Measurements from ENCODE around the gene C2CD3. TPM values are rescaled to one million over a fixed set of nuclear protein-coding genes. Genes with fewer than 3 reads are reported as not detected.

Gene C2CD3
- total RNA-seq, 1 experiment from 2014 or later: 22.0 TPM

DNA sequence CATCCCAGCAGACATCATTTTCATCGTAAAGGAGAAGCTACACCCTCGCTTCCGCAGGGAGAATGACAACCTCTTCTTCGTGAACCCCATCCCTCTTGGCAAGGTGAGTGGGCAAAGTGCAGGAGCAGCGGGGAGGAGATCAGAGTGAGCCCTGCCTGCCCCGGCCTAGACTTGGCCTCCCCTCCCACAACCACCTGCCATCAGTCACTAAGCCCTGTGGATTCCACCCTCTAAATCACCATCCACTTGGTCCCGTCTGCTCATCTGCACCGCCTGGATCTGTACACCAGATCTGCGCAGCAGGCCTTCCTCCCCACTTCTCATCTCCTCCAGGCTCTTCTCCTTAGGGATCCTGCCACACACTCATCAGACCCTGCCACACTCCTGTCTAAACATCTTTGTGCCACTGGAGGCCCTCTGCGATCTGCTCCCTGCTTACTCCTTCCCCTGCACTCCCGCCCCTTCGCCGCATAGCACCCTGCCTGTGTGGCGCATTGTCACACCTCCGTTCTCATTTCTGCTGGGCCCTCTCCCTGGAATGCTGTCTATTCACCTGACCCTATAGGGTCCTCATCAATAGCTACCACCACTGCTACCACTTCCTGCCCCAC lies 202.3 kb downstream of the C2CD3 start:
- Mint-ChIP-seq H3K27ac (no peak overlapping the region), H3K4me3 (no peak overlapping the region), H3K4me1 (peaks cover 6 to 14% of the 10 kb centered on the region in 2 experiments), H3K9me3 (no peaks in the 10 kb centered on the region), H3K36me3 (ENCODE audit: insufficient read depth in 1 of 3, low read depth in 3 of 3) (no peaks in the 10 kb centered on the region), H3K27me3 (ENCODE audit: low read depth) (peaks cover 4% of the 10 kb centered on the region)
- TF ChIP-seq CTCF (conservative IDR thresholded peaks at IDR 0.05): no peak
- Histone ChIP-seq H3K9ac (ENCODE audit: extremely low read depth, insufficient read length, low read length) (no peak overlapping the region), H3K27ac (ENCODE audit: insufficient read length, low read depth, low read length) (no peak overlapping the region), H4K8ac (replicated peaks; ENCODE audit: insufficient read length, low read depth, low read length) (no peak overlapping the region), H3K23ac (ENCODE audit: insufficient read length, low read depth, low read length) (no peak overlapping the region), H3K27me3 (ENCODE audit: insufficient read depth, low read length) (no peaks in the 10 kb centered on the region), H3K4ac (ENCODE audit: low read depth, low read length) (no peak overlapping the region), H3K79me1 (ENCODE audit: insufficient read depth, low read depth, low read length, poor library complexity, severe bottlenecking) (no peaks in the 10 kb centered on the region), H3K4me1 (ENCODE audit: insufficient read depth, low read length) (no peaks in the 10 kb centered on the region), H3K56ac (ENCODE audit: insufficient read length, low read depth, low read length) (no peak overlapping the region), H2BK120ac (ENCODE audit: low read depth, low read length, poor library complexity, severe bottlenecking) (no peak overlapping the region), H2BK15ac (ENCODE audit: low read depth, low read length) (no peak overlapping the region), H3K4me2 (ENCODE audit: insufficient read depth, insufficient read length, low read length) (no peak overlapping the region), H2BK12ac (ENCODE audit: insufficient read length, low read depth, low read length) (no peak overlapping the region), H3K23me2 (ENCODE audit: insufficient read length, low read depth, low read length, poor library complexity, severe bottlenecking) (no peaks in the 10 kb centered on the region), H2BK5ac (ENCODE audit: insufficient read length, low read length) (no peak overlapping the region), H3K9me3 (ENCODE audit: control insufficient read depth, low read depth, low read length) (no peaks in the 10 kb centered on the region), H3K79me2 (ENCODE audit: insufficient read depth, low read length) (no peaks in the 10 kb centered on the region), H4K91ac (ENCODE audit: insufficient read length, low read depth, low read length) (no peak overlapping the region), H3K14ac (ENCODE audit: insufficient read depth, low read length) (no peak overlapping the region), H4K20me1 (ENCODE audit: control insufficient read depth, insufficient read depth, insufficient read length) (no peaks in the 10 kb centered on the region), H2AK5ac (ENCODE audit: insufficient read length, low read length) (no peak overlapping the region), H2AFZ (ENCODE audit: low read length) (no peak overlapping the region), H3T11ph (ENCODE audit: low read length) (no peak overlapping the region), H3K18ac (ENCODE audit: insufficient read length, low read depth, low read length) (no peak overlapping the region), H4K5ac (ENCODE audit: insufficient read length, low read depth, low read length) (no peak overlapping the region), H2BK20ac (ENCODE audit: low read depth, low read length, poor library complexity, severe bottlenecking) (no peak overlapping the region)
- no CpG with 5 or more reads among the region's 15 CpGs for WGBS (ENCODE audit: extremely low coverage, insufficient read length, low lambda C conversion rate)
- DNase-seq: no peak

Data from H9 (cell line).